Mucosa of stomach (tissue), 1 donor: ENCODE data around the gene FNDC1.

ENCODE experiments used
- H3K27me3 ChIP-seq: one replicate; pipeline ENCODE4 v1.7.0; 2013; ENCODE audit warnings: mild to moderate bottlenecking, low read length; ENCODE audit not compliant: control insufficient read depth, insufficient read depth
- H3K36me3 ChIP-seq: one replicate; pipeline ENCODE4 v1.7.0; 2013; ENCODE audit warnings: low read length; ENCODE audit not compliant: control insufficient read depth, insufficient read depth
- H3K4me1 ChIP-seq: one replicate; pipeline ENCODE4 v1.7.0; 2013; ENCODE audit warnings: mild to moderate bottlenecking, low read length; ENCODE audit not compliant: control insufficient read depth, insufficient read depth
- H3K4me3 ChIP-seq: one replicate; pipeline ENCODE4 v1.7.0; 2013; ENCODE audit warnings: low read length
- H3K9ac ChIP-seq: one replicate; pipeline ENCODE4 v1.7.0; 2013; ENCODE audit warnings: mild to moderate bottlenecking, low read length, moderate library complexity
- H3K9me3 ChIP-seq: one replicate; pipeline ENCODE4 v1.7.0; 2013; ENCODE audit warnings: mild to moderate bottlenecking, low read length, moderate library complexity; ENCODE audit not compliant: control insufficient read depth
- donor health status: Pancreatic carcinoma.

FNDC1 gene

GRCh38 chr6:159214281-159214680 is 45.1 kb downstream of the FNDC1 start:
- Histone ChIP-seq H3K9me3 (no peaks in the 10 kb centered on the region), H3K36me3 (no peaks in the 10 kb centered on the region), H3K27me3 (no peaks in the 10 kb centered on the region), H3K4me3 (no peak overlapping the region), H3K4me1 (no peaks in the 10 kb centered on the region), H3K9ac (no peak overlapping the region)

- Histone ChIP-seq H3K9ac (no peak overlapping the region), H3K36me3 (no peaks in the 10 kb centered on the region), H3K4me1 (no peaks in the 10 kb centered on the region), H3K27me3 (no peaks in the 10 kb centered on the region), H3K9me3 (no peaks in the 10 kb centered on the region), H3K4me3 (no peak overlapping the region)
Observed at GRCh38 chr6:159217595-159218275, 48.5 kb downstream of the FNDC1 start.

GRCh38 chr6:159220093-159220492 is 50.9 kb downstream of the FNDC1 start:
- Histone ChIP-seq H3K9ac (no peak overlapping the region), H3K36me3 (no peaks in the 10 kb centered on the region), H3K4me1 (no peaks in the 10 kb centered on the region), H3K4me3 (no peak overlapping the region), H3K9me3 (no peaks in the 10 kb centered on the region), H3K27me3 (no peaks in the 10 kb centered on the region)

GRCh38 chr6:159221486-159222170 is 52.4 kb downstream of the FNDC1 start:
- Histone ChIP-seq H3K27me3 (no peaks in the 10 kb centered on the region), H3K9ac (no peak overlapping the region), H3K4me1 (no peaks in the 10 kb centered on the region), H3K9me3 (no peaks in the 10 kb centered on the region), H3K4me3 (no peak overlapping the region), H3K36me3 (no peaks in the 10 kb centered on the region)

GRCh38 chr6:159224452-159224851 is 55.3 kb downstream of the FNDC1 start:
- Histone ChIP-seq H3K9ac (no peak overlapping the region), H3K9me3 (no peaks in the 10 kb centered on the region), H3K4me1 (no peaks in the 10 kb centered on the region), H3K27me3 (no peaks in the 10 kb centered on the region), H3K4me3 (no peak overlapping the region), H3K36me3 (no peaks in the 10 kb centered on the region)

GRCh38 chr6:159229651-159230051 is 60.5 kb downstream of the FNDC1 start:
- H3K36me3 ChIP-seq: no peaks in the 10 kb centered on the region
- no peak overlapping the region for H3K9ac ChIP-seq
- no peak overlapping the region for H3K4me3 ChIP-seq
- H3K9me3 ChIP-seq: no peaks in the 10 kb centered on the region
- H3K27me3 ChIP-seq: peaks cover 20% of the 10 kb centered on the region
- H3K4me1 ChIP-seq: no peaks in the 10 kb centered on the region

- no peak overlapping the region for H3K9ac ChIP-seq
- H3K9me3 ChIP-seq: no peaks in the 10 kb centered on the region
- H3K36me3 ChIP-seq: no peaks in the 10 kb centered on the region
- no peak overlapping the region for H3K4me3 ChIP-seq
- H3K4me1 ChIP-seq: no peaks in the 10 kb centered on the region
- H3K27me3 ChIP-seq: peaks cover 26% of the 10 kb centered on the region
Observed at GRCh38 chr6:159232106-159232645, 63.0 kb downstream of the FNDC1 start.

- H3K27me3 ChIP-seq: peaks cover 26% of the 10 kb centered on the region
- H3K4me3 ChIP-seq: no peak overlapping the region
- no peaks in the 10 kb centered on the region for H3K4me1 ChIP-seq
- no peak overlapping the region for H3K9ac ChIP-seq
- no peaks in the 10 kb centered on the region for H3K9me3 ChIP-seq
- no peaks in the 10 kb centered on the region for H3K36me3 ChIP-seq
Observed at GRCh38 chr6:159232751-159233150, 63.6 kb downstream of the FNDC1 start.

GRCh38 chr6:159233365-159234101 is 64.3 kb downstream of the FNDC1 start:
- H3K27me3 ChIP-seq: peaks cover 26% of the 10 kb centered on the region
- H3K9ac ChIP-seq: no peak overlapping the region
- no peak overlapping the region for H3K4me3 ChIP-seq
- no peaks in the 10 kb centered on the region for H3K9me3 ChIP-seq
- no peaks in the 10 kb centered on the region for H3K36me3 ChIP-seq
- no peaks in the 10 kb centered on the region for H3K4me1 ChIP-seq

- Histone ChIP-seq H3K4me3 (no peak overlapping the region), H3K36me3 (no peaks in the 10 kb centered on the region), H3K27me3 (peaks cover 26% of the 10 kb centered on the region), H3K4me1 (no peaks in the 10 kb centered on the region), H3K9ac (no peak overlapping the region), H3K9me3 (no peaks in the 10 kb centered on the region)
Observed at GRCh38 chr6:159234102-159234553, 64.9 kb downstream of the FNDC1 start.

- H3K36me3 ChIP-seq: no peaks in the 10 kb centered on the region
- H3K4me3 ChIP-seq: no peak overlapping the region
- H3K9me3 ChIP-seq: no peaks in the 10 kb centered on the region
- H3K9ac ChIP-seq: no peak overlapping the region
- H3K27me3 ChIP-seq: peaks cover 12% of the 10 kb centered on the region
- no peaks in the 10 kb centered on the region for H3K4me1 ChIP-seq
Observed at GRCh38 chr6:159238920-159239558, 69.8 kb downstream of the FNDC1 start.
